ENCODE results near the gene ETFB. TPM values are rescaled to one million over a fixed set of nuclear protein-coding genes. Genes with fewer than 3 reads are reported as not detected.

Gene ETFB
- total RNA-seq, 4 donors from 2014 or later: 52.5 to 79.2 (median 74.5) TPM

GRCh38 chr19:51380379-51380778 is 14.2 kb upstream of the ETFB start:
- H3K4me3 ChIP-seq (ENCODE audit: low read depth, poor library complexity, severe bottlenecking): no peak overlapping the region
- no peak for DNase-seq (ENCODE audit: low spot score in 2 of 2)
- WGBS, 2 donors: 94 to 95% methylated on average over 9 of the region's 9 CpGs
- TF ChIP-seq POLR2A (IDR thresholded peaks at IDR 0.05) (no peak), CTCF (IDR thresholded peaks at IDR 0.05) (no peak)
- intact Hi-C loops (cut with DNase I; ENCODE audit: low total_unique reads): no loop called here

GRCh38 chr19:51377422-51377821 is 11.2 kb upstream of the ETFB start:
- DNase-seq (ENCODE audit: low spot score in 2 of 2): no peak
- intact Hi-C loops (cut with DNase I; ENCODE audit: low total_unique reads): no loop called here
- H3K4me3 ChIP-seq (ENCODE audit: low read depth, poor library complexity, severe bottlenecking): no peak overlapping the region
- no peak for TF ChIP-seq POLR2A (IDR thresholded peaks at IDR 0.05)
- no peak for TF ChIP-seq CTCF (IDR thresholded peaks at IDR 0.05)
- WGBS, 2 donors: 74 to 80% methylated on average over 2 of the region's 2 CpGs

- TF ChIP-seq POLR2A (IDR thresholded peaks at IDR 0.05) (no peak), CTCF (IDR thresholded peaks at IDR 0.05) (no peak)
- WGBS, 2 donors: 69 to 78% methylated on average over 10 to 11 of the region's 11 CpGs
- DNase-seq (ENCODE audit: low spot score in 2 of 2): no peak
- intact Hi-C loops (cut with DNase I; ENCODE audit: low total_unique reads): no loop called here
- H3K4me3 ChIP-seq (ENCODE audit: low read depth, poor library complexity, severe bottlenecking): no peak overlapping the region
Measured at GRCh38 chr19:51375504-51376221, 9.5 kb upstream of the ETFB start.

- no peak within 1 kb of the TSS for H3K4me3 ChIP-seq (ENCODE audit: low read depth, poor library complexity, severe bottlenecking)
- DNase-seq (ENCODE audit: low spot score in 2 of 2): no peak
- intact Hi-C loops (cut with DNase I; ENCODE audit: low total_unique reads): no loop called here
- TF ChIP-seq POLR2A (IDR thresholded peaks at IDR 0.05) (no peak), CTCF (IDR thresholded peaks at IDR 0.05) (no peak)
- WGBS, 2 donors: 53 to 55% methylated on average over 9 of the region's 9 CpGs
Measured at GRCh38 chr19:51372649-51373504, 6.7 kb upstream of the ETFB start, which contains the start of gene NKG7. Gene NKG7 (minus strand): TSS chr19:51372654. CDS start chr19:51372535, 119 bp downstream.

- no peak for DNase-seq (ENCODE audit: low spot score in 2 of 2)
- intact Hi-C loops (cut with DNase I; ENCODE audit: low total_unique reads): no loop called here
- H3K4me3 ChIP-seq (ENCODE audit: low read depth, poor library complexity, severe bottlenecking): no peak overlapping the region
- TF ChIP-seq POLR2A (IDR thresholded peaks at IDR 0.05) (no peak), CTCF (IDR thresholded peaks at IDR 0.05) (no peak)
- 86 to 87% methylated on average over 15 to 18 of the region's 18 CpGs for WGBS, 2 donors
Measured at GRCh38 chr19:51372021-51372648, 5.9 kb upstream of the ETFB start.

Measured in lower leg skin (tissue), 4 donors.